ENCODE data around the gene GRM1.

GRCh38 chr6:146361128-146361924, 332.5 kb downstream of the GRM1 start:
- no peak for TF ChIP-seq EP300 (IDR thresholded peaks at IDR 0.05)
- TF ChIP-seq CTCF (IDR thresholded peaks at IDR 0.05): no peak
- no peak for TF ChIP-seq POLR2A (IDR thresholded peaks at IDR 0.05; ENCODE audit: low read depth)
